Measurements from ENCODE around the gene CCDC183. TPM values are rescaled to one million over a fixed set of nuclear protein-coding genes. Genes with fewer than 3 reads are reported as not detected.

CCDC183 gene
- total RNA-seq, 1 experiment from 2014 or later = 1.8 TPM

Small RNA genes lying within 50 kb of the gene (small RNA-seq; reads per million reads assigned to genes)
- gene AL355987.2 (0 reads per million in 2 experiments), gene ATP6V1G1P3 (0 reads per million in 2 experiments), gene MIR4292 (0 reads per million in 2 experiments), gene MIR6722 (0 reads per million in 2 experiments)

Other genes starting within 250 kb of the CCDC183 start
- gene EGFL7, start 133.4 kb upstream of the CCDC183 start, total RNA-seq (2014; rRNA removed; shearing (Covaris generic)) = 51.7 and 77.2 TPM in 2 replicates
- gene AGPAT2, start 108.9 kb upstream of the CCDC183 start, total RNA-seq (2014; rRNA removed; shearing (Covaris generic)) = 24.5 and 27.8 TPM in 2 replicates
- gene DIPK1B, start 83.8 kb upstream of the CCDC183 start, total RNA-seq (2014; rRNA removed; shearing (Covaris generic)) = 14.1 and 14.4 TPM in 2 replicates
- gene LCN10, start 53.4 kb upstream of the CCDC183 start, total RNA-seq (2014; rRNA removed; shearing (Covaris generic)) = not detected in 2 replicates
- gene LCN6, start 47.8 kb upstream of the CCDC183 start, total RNA-seq (2014; rRNA removed; shearing (Covaris generic)) = not detected in 2 replicates
- not detected in 2 replicates for gene LCN8, start 38.1 kb upstream of the CCDC183 start, total RNA-seq (2014; rRNA removed; shearing (Covaris generic))
- gene LCN15, start 31.8 kb upstream of the CCDC183 start, total RNA-seq (2014; rRNA removed; shearing (Covaris generic)) = not detected in 2 replicates
- gene TMEM141, start 5.0 kb upstream of the CCDC183 start, total RNA-seq (2014; rRNA removed; shearing (Covaris generic)) = 24.0 and 27.6 TPM in 2 replicates
- 59.4 and 69.4 TPM in 2 replicates for gene RABL6, start 11.6 kb downstream of the CCDC183 start, total RNA-seq (2014; rRNA removed; shearing (Covaris generic))
- 2.6 and 2.7 TPM in 2 replicates for gene AJM1, start 46.1 kb downstream of the CCDC183 start, total RNA-seq (2014; rRNA removed; shearing (Covaris generic))
- 132 and 134 TPM in 2 replicates for gene PHPT1, start 53.1 kb downstream of the CCDC183 start, total RNA-seq (2014; rRNA removed; shearing (Covaris generic))
- 4.4 and 4.5 TPM in 2 replicates for gene MAMDC4, start 56.0 kb downstream of the CCDC183 start, total RNA-seq (2014; rRNA removed; shearing (Covaris generic))
- gene EDF1, start 70.0 kb downstream of the CCDC183 start, total RNA-seq (2014; rRNA removed; shearing (Covaris generic)) = 309 and 321 TPM in 2 replicates
- 12.1 and 17.9 TPM in 2 replicates for gene TRAF2, start 90.2 kb downstream of the CCDC183 start, total RNA-seq (2014; rRNA removed; shearing (Covaris generic))
- 93.0 and 112 TPM in 2 replicates for gene FBXW5, start 148.4 kb downstream of the CCDC183 start, total RNA-seq (2014; rRNA removed; shearing (Covaris generic))
- 0.92 TPM in 1 of 2 replicates, not detected in the other for gene C8G, start 148.9 kb downstream of the CCDC183 start, total RNA-seq (2014; rRNA removed; shearing (Covaris generic))
- gene LCN12, start 155.9 kb downstream of the CCDC183 start, total RNA-seq (2014; rRNA removed; shearing (Covaris generic)) = 1.2 and 1.5 TPM in 2 replicates
- not detected in 2 replicates for gene PTGDS, start 181.2 kb downstream of the CCDC183 start, total RNA-seq (2014; rRNA removed; shearing (Covaris generic))
- not detected in 2 replicates for gene LCNL1, start 186.7 kb downstream of the CCDC183 start, total RNA-seq (2014; rRNA removed; shearing (Covaris generic))
- gene PAXX, start 196.1 kb downstream of the CCDC183 start, total RNA-seq (2014; rRNA removed; shearing (Covaris generic)) = 35.4 and 39.4 TPM in 2 replicates
- 0.17 TPM in 1 of 2 replicates, not detected in the other for gene CLIC3, start 200.2 kb downstream of the CCDC183 start, total RNA-seq (2014; rRNA removed; shearing (Covaris generic))
- gene ABCA2, start 231.9 kb downstream of the CCDC183 start, total RNA-seq (2014; rRNA removed; shearing (Covaris generic)) = 21.0 and 25.0 TPM in 2 replicates
- not detected in 2 replicates for gene FUT7, start 235.8 kb downstream of the CCDC183 start, total RNA-seq (2014; rRNA removed; shearing (Covaris generic))
- gene NPDC1, start 249.8 kb downstream of the CCDC183 start, total RNA-seq (2014; rRNA removed; shearing (Covaris generic)) = 30.3 and 35.5 TPM in 2 replicates

Measured in NCI-H460 (cell line).